Raji (cell line): ENCODE measurements around the gene WDR89.

Experiments
- POLR2A ChIP-seq: IDR thresholded peaks from 2 replicates; pipeline ENCODE4 v1.6.1; 2011; ENCODE audit warnings: low read depth, low read length, control low read depth; ENCODE audit not compliant: insufficient read depth

The WDR89 gene, protein sequence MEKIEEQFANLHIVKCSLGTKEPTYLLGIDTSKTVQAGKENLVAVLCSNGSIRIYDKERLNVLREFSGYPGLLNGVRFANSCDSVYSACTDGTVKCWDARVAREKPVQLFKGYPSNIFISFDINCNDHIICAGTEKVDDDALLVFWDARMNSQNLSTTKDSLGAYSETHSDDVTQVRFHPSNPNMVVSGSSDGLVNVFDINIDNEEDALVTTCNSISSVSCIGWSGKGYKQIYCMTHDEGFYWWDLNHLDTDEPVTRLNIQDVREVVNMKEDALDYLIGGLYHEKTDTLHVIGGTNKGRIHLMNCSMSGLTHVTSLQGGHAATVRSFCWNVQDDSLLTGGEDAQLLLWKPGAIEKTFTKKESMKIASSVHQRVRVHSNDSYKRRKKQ

DNA sequence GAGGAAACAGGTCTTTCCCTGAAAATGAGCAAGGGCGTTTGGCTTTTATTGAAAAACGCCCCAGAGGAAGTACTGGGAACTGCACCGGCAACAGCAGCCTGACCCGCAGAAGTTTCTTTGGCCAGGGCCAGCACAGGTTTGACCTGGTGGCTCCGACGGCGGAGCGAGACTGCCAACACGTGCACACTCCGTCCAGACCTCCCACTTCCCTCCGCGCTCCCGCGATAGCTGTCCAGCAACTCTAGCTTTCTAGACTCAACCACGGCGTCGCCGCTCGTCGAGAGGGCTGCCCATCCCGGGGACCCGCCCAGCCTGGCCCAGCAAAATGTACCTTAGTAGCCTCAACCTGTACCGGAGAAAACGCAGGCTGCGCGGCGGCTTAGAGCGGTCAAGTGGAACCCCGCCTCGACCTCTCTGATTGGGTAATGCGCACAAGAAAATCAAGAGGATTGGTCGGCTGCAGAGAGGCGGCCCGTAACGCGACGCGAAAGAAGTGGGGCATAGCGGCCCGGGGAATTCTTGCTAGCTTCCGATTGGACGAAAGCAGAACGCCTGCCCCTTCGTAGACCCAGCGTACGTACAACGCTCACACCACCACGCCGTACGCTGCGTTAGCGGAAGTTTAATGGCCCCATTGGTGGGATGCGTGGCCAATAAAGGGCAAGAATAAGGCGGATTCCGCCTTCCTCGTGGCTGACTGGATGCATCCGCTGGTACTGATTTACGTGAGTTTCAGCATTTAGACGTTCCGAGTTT, at the start of gene WDR89:
Gene WDR89, minus strand, starts transcription at position 399 of the 756 bp plus-strand sequence. CDS start 41,929 bp downstream, outside the sequence.
- TF ChIP-seq POLR2A, result peak; percentile 86

- TF ChIP-seq POLR2A, result no peak
Measured at GRCh38 chr14:63689132-63689531, 47.5 kb upstream of the WDR89 start.

- no peak for TF ChIP-seq POLR2A
Measured at GRCh38 chr14:63686926-63687325, 45.3 kb upstream of the WDR89 start.

DNA sequence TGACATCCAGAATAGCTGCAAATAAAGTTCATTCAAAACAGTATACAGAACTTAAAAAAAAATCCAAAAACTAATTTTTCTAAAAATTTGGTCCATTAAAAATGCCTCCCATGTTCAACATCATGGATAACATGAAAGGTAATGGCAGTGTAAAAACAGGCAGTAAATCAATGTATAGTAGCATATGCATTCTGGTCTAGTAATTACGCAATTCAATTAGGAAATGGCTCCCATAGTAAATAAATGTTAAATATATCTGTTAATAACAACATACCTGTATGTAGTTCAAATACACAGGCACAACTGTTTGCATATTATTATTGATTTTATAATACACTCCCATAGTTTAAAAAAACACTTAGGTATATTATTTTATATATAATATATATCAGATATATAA, 43.7 kb upstream of the WDR89 start:
- no peak for TF ChIP-seq POLR2A

- no peak for TF ChIP-seq POLR2A
Measured at GRCh38 chr14:63682727-63683593, 41.3 kb upstream of the WDR89 start.

DNA sequence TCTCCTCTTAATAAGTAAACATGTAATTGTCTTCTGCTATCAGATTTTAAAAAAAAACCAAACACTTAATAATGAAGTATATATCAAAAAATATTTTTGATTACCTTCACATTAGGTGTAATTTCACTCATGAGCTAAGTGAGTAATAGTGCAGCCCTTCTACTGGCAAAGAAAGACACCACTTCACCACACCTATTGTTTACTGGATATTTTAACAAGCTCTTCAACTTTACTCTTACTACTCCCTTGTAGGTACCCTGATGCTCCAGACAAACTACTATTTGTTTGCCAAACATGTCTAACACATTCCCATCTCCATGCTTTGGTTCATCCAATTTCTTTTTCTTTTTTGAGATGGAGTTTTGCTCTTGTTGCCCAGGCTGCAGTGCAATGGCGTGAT, 36.9 kb upstream of the WDR89 start:
- TF ChIP-seq POLR2A, result no peak

DNA sequence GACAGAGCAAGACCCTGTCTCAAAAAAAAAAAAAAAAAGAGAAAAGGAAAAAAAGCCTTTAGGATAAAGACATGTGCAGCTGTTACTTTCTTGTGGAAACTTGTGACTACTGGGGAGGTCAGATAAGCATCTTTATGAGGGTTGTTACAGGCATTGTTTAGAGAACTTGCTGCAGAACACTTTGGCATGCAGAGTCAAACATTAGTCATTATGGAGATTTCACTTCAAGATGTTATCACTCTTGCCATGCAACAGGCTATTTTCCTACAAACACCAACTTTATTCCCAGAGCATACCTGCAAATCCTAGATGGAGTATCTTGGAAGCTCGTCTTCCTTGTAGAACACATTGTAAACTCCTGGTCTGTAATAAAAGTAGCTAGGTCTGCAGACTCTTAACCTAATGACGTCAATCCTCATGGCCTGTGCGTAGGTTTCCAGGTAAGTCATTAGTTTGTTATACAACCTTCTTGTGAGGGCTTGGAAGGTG, 36.3 kb upstream of the WDR89 start:
- TF ChIP-seq POLR2A, result no peak

DNA sequence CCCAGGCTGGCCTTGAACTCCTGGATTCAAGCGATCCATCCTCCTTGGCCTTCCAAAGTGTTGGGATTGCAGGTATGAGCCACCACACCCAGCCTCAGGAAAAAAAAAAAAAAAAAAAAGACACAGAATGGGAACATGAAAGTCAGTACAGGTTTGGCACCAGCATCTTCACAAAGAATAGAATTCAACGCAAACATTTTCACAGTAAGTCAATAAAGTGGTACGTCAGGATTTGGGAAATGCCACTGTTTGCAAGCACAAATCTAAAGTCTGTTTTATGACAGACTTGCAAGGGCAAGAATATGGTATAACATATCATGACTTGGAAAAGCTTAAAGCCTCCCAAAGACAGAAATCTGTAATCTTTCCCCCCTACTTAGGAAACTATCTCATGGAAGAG, 34.9 kb upstream of the WDR89 start:
- TF ChIP-seq POLR2A, result no peak

DNA sequence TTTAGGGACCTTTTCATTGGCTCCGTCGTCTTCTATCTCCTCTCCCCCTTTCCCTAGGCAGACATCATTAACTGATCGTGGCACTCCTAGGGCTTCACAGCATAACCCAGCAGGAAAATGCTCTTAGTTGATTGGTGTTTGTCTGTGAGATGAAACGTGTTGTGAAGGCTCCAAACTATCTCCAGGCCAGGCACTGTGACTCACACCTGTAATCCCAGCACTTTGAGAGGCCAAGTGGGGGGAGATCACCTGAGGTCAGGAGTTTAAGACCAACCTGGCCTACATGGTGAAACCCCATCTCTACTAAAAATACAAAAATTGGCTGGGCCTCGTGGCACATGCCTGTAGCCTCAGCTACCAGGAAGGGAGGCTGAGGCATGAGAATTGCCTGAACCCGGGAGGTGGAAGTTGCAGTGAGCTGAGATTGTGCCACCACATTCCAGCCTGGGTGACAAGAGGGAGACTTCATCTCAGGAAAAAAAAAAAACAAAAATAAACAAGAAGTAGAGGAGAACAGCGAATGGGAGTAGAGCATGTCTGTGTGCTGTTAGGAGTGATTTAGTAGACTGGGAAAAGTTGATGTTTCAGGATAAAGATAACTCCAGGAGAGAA, 32.3 kb upstream of the WDR89 start:
- TF ChIP-seq POLR2A, result no peak

DNA sequence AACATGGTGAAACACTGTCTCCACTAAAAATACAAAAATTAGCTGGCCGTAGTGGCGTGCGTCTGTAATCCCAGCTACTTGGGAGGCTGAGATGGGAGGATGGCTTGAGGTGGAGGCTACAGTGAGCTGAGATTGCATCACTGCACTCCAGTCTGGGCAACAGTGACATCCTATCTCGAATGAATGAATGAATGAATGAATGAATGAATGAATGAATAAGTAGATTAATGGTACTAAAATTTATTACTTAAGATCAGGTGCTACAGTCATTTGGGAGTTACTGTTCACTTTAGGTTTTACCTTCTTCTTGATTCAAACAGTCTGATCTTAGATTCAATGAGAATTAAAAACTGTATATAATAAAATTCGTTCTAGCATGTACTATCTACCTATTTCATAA, 31.6 kb upstream of the WDR89 start:
- no peak for TF ChIP-seq POLR2A

GRCh38 chr14:63672417-63673180, 30.9 kb upstream of the WDR89 start:
- no peak for TF ChIP-seq POLR2A

DNA sequence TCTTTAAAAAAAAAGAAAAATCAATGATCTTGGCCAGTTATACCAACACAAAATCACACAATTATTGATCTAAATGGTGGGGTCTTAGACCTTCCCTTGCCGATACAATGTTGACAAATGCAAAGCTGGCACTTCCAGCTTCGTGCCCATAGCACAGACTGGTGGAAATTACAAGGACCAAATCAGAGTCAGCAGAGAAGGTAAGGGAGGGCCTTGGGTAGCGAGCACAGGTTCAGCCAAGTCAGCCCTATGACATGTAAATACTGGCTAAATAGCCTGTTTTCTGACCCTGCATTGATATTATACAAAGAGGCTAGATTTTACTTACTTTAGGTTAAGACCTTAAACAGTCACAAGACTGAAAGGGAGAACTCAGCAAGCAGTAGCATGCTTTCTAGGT, 30.3 kb upstream of the WDR89 start:
- TF ChIP-seq POLR2A, result no peak

- no peak for TF ChIP-seq POLR2A
Measured at GRCh38 chr14:63670692-63671091, 29.0 kb upstream of the WDR89 start.

DNA sequence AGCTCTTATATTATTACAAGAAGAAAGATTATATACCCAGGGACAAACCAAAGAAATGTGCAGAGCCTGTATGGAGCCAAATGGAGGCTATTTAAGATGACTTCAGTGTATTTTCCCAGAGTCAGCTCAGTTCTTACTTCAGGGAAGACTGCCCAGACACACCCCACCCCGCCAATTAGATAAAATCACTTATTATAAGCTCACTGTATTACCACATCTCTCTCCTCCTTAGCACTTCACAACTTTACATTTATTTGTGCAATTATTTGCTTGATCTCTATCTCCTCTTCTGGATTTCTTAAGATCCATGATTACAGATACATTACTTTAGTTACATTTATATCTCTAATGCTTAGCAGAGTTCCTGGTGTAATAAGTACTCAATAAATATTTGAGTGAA, 24.7 kb upstream of the WDR89 start:
- no peak for TF ChIP-seq POLR2A
